Measurements from ENCODE around the gene UBAC1. TPM values are rescaled to one million over a fixed set of nuclear protein-coding genes. Genes with fewer than 3 reads are reported as not detected.

The UBAC1 gene
- total RNA-seq, 1 donor from 2014 or later, result 31.0 TPM

DNA sequence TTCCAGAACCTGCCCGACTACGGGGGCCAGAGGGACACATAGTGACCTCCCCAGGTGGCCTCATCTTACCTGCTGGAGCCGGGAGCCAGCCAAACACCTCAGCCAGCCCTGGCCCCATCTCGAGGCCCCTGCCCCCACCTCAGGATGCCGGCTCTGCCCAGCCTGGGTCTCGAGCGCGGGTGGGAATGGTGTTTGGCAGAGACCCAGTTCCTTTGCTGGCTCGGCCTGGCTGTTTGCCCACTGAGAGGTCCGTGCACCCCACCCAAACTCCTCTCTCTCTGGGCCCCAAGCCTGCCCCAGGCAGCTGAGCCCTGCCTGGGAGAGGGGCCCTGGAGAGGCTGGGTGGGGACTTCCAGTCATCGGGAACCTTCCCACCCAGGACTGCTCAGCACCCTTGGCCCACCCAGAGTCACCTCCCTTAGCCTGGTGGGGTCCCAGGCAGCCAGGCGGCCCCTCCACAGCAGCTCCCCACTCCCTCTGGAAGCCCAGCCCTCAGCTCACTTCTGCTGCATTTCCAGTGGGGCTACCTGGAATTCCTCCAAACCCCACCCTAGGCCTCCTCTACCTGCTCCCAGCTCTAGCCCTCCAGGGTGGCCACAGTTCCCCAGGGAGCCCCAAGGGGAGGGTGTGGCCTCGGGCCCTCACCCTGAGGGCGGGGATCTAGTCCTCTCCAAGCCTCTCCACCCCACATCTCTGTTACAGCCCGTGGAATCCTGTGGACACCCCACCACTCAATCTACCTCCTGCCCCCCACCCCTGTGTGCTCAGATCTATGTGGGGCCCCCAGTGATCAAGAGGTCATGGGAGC lies 42.4 kb upstream of the UBAC1 start:
- H3K4me3 ChIP-seq, result no peak overlapping the region
- no peaks in the 10 kb centered on the region for H3K9me3 ChIP-seq
- DNase-seq (ENCODE audit: low spot score in 2 of 2), result no peak
- intact Hi-C loops (cut with DNase I), result no loop called here
- peaks cover 3 to 12% of the 10 kb centered on the region in 2 donors for H3K36me3 ChIP-seq
- peaks cover 0 to 7% of the 10 kb centered on the region in 2 donors for H3K4me1 ChIP-seq
- TF ChIP-seq, protein P1, sequence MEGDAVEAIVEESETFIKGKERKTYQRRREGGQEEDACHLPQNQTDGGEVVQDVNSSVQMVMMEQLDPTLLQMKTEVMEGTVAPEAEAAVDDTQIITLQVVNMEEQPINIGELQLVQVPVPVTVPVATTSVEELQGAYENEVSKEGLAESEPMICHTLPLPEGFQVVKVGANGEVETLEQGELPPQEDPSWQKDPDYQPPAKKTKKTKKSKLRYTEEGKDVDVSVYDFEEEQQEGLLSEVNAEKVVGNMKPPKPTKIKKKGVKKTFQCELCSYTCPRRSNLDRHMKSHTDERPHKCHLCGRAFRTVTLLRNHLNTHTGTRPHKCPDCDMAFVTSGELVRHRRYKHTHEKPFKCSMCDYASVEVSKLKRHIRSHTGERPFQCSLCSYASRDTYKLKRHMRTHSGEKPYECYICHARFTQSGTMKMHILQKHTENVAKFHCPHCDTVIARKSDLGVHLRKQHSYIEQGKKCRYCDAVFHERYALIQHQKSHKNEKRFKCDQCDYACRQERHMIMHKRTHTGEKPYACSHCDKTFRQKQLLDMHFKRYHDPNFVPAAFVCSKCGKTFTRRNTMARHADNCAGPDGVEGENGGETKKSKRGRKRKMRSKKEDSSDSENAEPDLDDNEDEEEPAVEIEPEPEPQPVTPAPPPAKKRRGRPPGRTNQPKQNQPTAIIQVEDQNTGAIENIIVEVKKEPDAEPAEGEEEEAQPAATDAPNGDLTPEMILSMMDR (IDR thresholded peaks at IDR 0.05), result no peak
- no peaks in the 10 kb centered on the region for H3K27me3 ChIP-seq
- no peak overlapping the region for H3K27ac ChIP-seq

DNA sequence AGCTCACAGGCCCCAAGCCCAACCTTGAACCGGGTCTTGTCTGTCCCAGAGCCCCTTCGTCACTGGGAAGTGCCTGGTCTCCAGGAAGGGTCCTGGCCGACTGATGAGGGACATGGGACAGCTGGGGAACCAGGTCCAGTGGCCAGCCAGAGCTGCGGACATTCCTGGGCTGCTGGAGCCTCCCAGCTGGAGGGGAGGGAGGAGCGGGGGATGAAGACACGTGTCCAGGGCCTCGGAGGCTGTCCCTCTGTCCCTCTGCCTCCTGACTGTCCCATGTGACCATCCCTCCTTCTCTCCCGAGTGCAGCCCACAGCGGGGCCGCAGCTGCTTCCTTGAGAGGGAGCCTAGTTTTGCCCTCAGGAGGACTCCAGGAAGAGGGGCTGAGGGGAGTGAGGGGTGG lies 41.7 kb upstream of the UBAC1 start:
- no peak overlapping the region for H3K27ac ChIP-seq
- H3K36me3 ChIP-seq, result peaks cover 0 to 5% of the 10 kb centered on the region in 2 donors
- no peaks in the 10 kb centered on the region for H3K27me3 ChIP-seq
- H3K9me3 ChIP-seq, result no peaks in the 10 kb centered on the region
- peaks cover 0 to 7% of the 10 kb centered on the region in 2 donors for H3K4me1 ChIP-seq
- TF ChIP-seq, protein P1 (IDR thresholded peaks at IDR 0.05), result no peak
- intact Hi-C loops (cut with DNase I), result no loop called here
- DNase-seq (ENCODE audit: low spot score in 2 of 2), result no peak
- H3K4me3 ChIP-seq, result no peak overlapping the region

DNA sequence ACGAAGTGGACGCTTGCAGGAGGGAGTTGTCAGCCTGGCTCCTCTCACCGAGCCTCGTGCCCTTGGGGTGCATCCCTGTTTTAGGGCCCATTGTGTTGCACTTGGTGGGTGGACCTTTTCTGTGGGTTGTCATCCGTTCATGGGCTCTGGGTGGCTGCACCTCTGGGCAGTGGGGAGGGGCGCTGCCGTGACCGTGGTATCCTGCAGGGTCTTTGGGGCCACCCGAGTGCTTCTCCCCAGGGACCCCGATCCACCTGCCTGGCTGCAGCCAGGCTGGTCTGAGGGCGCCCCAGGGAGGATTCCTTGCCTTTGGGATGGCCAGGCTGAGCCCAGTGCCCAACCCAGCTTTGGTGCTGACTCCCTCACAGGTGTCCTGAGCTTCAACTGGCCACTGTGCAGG lies 41.0 kb upstream of the UBAC1 start:
- Histone ChIP-seq H3K4me1 (peaks cover 0 to 7% of the 10 kb centered on the region in 2 donors), H3K36me3 (no peaks in the 10 kb centered on the region), H3K27me3 (no peaks in the 10 kb centered on the region), H3K27ac (no peak overlapping the region), H3K9me3 (no peaks in the 10 kb centered on the region), H3K4me3 (no peak overlapping the region)
- intact Hi-C loops (cut with DNase I), result no loop called here
- no peak for DNase-seq (ENCODE audit: low spot score in 2 of 2)
- TF ChIP-seq, protein P1 (IDR thresholded peaks at IDR 0.05), result no peak

DNA sequence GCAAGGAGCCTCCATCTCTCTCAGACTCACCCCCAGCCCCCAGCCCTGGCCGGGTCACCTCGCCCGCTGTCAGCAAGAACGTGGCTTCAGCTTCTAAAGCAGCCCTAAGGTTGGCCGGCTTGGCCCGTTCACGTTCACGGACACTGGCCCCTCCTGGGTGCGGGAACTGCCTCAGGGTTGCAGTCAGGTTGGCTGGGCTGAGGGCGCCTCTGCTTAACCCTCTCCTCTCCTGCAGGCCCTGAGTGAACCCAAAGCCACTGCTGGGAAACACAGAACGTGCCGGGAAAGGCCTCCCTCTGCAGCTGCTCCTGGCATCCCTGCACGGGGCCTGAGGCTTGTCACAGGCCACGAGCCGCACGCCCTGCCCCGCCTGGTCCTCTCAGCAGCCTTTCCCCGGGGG lies 40.1 kb upstream of the UBAC1 start:
- TF ChIP-seq, protein P1 (IDR thresholded peaks at IDR 0.05), result no peak
- Histone ChIP-seq H3K27me3 (no peaks in the 10 kb centered on the region), H3K9me3 (no peaks in the 10 kb centered on the region), H3K36me3 (no peaks in the 10 kb centered on the region), H3K4me1 (peaks cover 0 to 7% of the 10 kb centered on the region in 2 donors), H3K27ac (no peak overlapping the region), H3K4me3 (no peak overlapping the region)
- DNase-seq (ENCODE audit: low spot score in 2 of 2), result no peak
- intact Hi-C loops (cut with DNase I), result no loop called here

DNA sequence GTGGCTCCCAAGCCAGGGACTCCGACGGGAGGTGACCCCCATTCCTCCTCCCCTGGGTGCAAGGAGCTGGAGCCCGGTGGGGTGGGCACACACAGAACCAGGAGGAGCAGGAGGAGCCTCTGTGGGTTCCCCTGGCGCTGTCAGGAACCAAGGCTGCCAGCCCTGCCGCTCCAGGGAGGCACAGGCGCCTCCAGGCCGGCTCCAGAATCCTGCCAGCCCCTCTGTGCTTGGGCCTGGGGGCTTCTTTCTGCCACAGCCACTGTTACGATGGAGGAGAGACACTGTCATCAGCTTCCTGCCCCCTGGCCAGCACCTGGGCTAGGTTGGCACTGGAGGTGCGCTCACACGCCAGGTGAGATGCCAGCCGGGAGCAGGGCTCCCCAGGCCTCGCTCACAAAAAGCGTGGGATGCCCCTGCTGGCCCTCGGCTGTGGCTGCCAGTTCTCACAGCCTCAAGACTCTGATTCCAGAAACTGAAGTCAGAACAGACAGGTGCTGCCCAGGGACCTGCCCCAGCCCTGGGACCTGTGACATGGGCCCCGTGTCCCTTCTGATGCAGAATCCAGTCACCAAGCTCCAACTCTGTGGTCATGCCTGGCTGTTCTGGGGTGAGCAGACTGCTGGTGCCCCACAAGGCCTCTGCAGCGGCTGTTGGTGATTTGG lies 37.4 kb upstream of the UBAC1 start:
- no peak for DNase-seq (ENCODE audit: low spot score in 2 of 2)
- TF ChIP-seq, protein P1 (IDR thresholded peaks at IDR 0.05), result no peak
- intact Hi-C loops (cut with DNase I), result no loop called here
- no peaks in the 10 kb centered on the region for H3K27me3 ChIP-seq
- H3K4me3 ChIP-seq, result no peak overlapping the region
- H3K4me1 ChIP-seq, result peaks cover 0 to 4% of the 10 kb centered on the region in 2 donors
- no peaks in the 10 kb centered on the region for H3K9me3 ChIP-seq
- no peak overlapping the region for H3K27ac ChIP-seq
- no peaks in the 10 kb centered on the region for H3K36me3 ChIP-seq

Measured in ascending aorta (tissue), 2 donors.